HepG2 (cell line): ENCODE results near the gene RAD51C. TPM values are rescaled to one million over a fixed set of nuclear protein-coding genes. Genes with fewer than 3 reads are reported as not detected.

Experiments
- CERS6 ChIP-seq: sonication (generic); formaldehyde crosslinking; IDR thresholded peaks from 2 replicates; pipeline ENCODE4 v1.5.0; 2020; ENCODE audit warnings: missing genetic modification reagents
- DZIP1 ChIP-seq: sonication (generic); formaldehyde crosslinking; IDR thresholded peaks from 2 replicates; pipeline ENCODE4 v1.5.0; 2020; ENCODE audit warnings: mild to moderate bottlenecking, missing genetic modification reagents
- HMG20A ChIP-seq: IDR thresholded peaks from 2 replicates; pipeline ENCODE4 v1.6.1; 2016; ENCODE audit warnings: borderline replicate concordance
- MAFG ChIP-seq: sonication (generic); formaldehyde crosslinking; IDR thresholded peaks from 2 replicates; pipeline ENCODE4 v1.5.1; 2020; ENCODE audit warnings: mild to moderate bottlenecking, missing genetic modification reagents
- MAZ ChIP-seq, 2 experiments: sonication (generic) in 1 of 2; formaldehyde crosslinking in 1 of 2; IDR thresholded peaks; 2 replicates each; pipeline versions ENCODE4 v1.5.0 to v1.6.1; 2012 to 2020; ENCODE audit warnings: low read depth in 2 of 2, mild to moderate bottlenecking in 2 of 2, borderline replicate concordance in 1 of 2, improper control_type of control experiment in 1 of 2, low read length in 1 of 2, missing genetic modification reagents in 1 of 2, moderate library complexity in 1 of 2
- NFYB ChIP-seq: sonication (generic); formaldehyde crosslinking; IDR thresholded peaks from 2 replicates; pipeline ENCODE4 v1.4.0; 2020; ENCODE audit warnings: missing genetic modification reagents
- NONO ChIP-seq, 2 experiments: fragments of 450-650 bp in 1 of 2; sonication (generic) in 1 of 2; formaldehyde crosslinking in 1 of 2; IDR thresholded peaks in 1 of 2; conservative IDR thresholded peaks in 1 of 2; 2 replicates each; pipeline versions ENCODE4 v1.6.1 to v1.8.0; 2017 to 2022; ENCODE audit warnings: mild to moderate bottlenecking in 1 of 2, missing genetic modification reagents in 1 of 2, moderate library complexity in 1 of 2
- PHB2 ChIP-seq: fragments of 450-650 bp; IDR thresholded peaks from 2 replicates; pipeline ENCODE4 v1.6.1; 2018; ENCODE audit not compliant: partially characterized antibody
- RARG ChIP-seq: sonication (generic); formaldehyde crosslinking; IDR thresholded peaks from 2 replicates; pipeline ENCODE4 v1.4.0; 2020; ENCODE audit warnings: low read depth, mild to moderate bottlenecking, missing genetic modification reagents
- RORA ChIP-seq: sonication (generic); formaldehyde crosslinking; IDR thresholded peaks from 2 replicates; pipeline ENCODE4 v1.5.0; 2020; ENCODE audit warnings: mild to moderate bottlenecking, missing genetic modification reagents, moderate library complexity
- SMAD1 ChIP-seq: sonication (generic); formaldehyde crosslinking; IDR thresholded peaks from 2 replicates; pipeline ENCODE4 v1.4.0; 2020; ENCODE audit warnings: missing genetic modification reagents, low read depth, mild to moderate bottlenecking, borderline replicate concordance
- SP5 ChIP-seq: IDR thresholded peaks from 2 replicates; pipeline ENCODE4 v1.6.1; 2016; ENCODE audit warnings: low read depth, borderline replicate concordance
- SRY ChIP-seq: sonication (generic); formaldehyde crosslinking; IDR thresholded peaks from 2 replicates; pipeline ENCODE4 v1.8.0; 2022; ENCODE audit warnings: mild to moderate bottlenecking, missing genetic modification reagents
- TBP ChIP-seq: sonication (generic); formaldehyde crosslinking; IDR thresholded peaks from 2 replicates; pipeline ENCODE4 v1.5.0; 2020; ENCODE audit warnings: missing genetic modification reagents
- ZFP1 ChIP-seq: IDR thresholded peaks from 2 replicates; pipeline ENCODE4 v1.6.1; 2016
- ZMYM2 ChIP-seq: sonication (generic); formaldehyde crosslinking; IDR thresholded peaks from 2 replicates; pipeline ENCODE4 v1.8.0; 2022; ENCODE audit warnings: mild to moderate bottlenecking, missing genetic modification reagents
- ZNF17 ChIP-seq: sonication (generic); formaldehyde crosslinking; IDR thresholded peaks from 2 replicates; pipeline ENCODE4 v1.5.0; 2020; ENCODE audit warnings: mild to moderate bottlenecking, missing genetic modification reagents
- ZNF225 ChIP-seq: sonication (generic); formaldehyde crosslinking; IDR thresholded peaks from 2 replicates; pipeline ENCODE4 v1.4.0; 2020; ENCODE audit warnings: mild to moderate bottlenecking, missing genetic modification reagents
- ZNF260 ChIP-seq: sonication (generic); formaldehyde crosslinking; IDR thresholded peaks from 2 replicates; pipeline ENCODE4 v1.4.0; 2020; ENCODE audit warnings: missing genetic modification reagents, low read depth, mild to moderate bottlenecking, borderline replicate concordance
- ZNF276 ChIP-seq: sonication (generic); formaldehyde crosslinking; IDR thresholded peaks from 2 replicates; pipeline ENCODE4 v1.4.0; 2020; ENCODE audit warnings: mild to moderate bottlenecking, low read depth, missing genetic modification reagents
- ZNF34 ChIP-seq: sonication (generic); formaldehyde crosslinking; IDR thresholded peaks from 2 replicates; pipeline ENCODE4 v1.4.0; 2020; ENCODE audit warnings: mild to moderate bottlenecking, missing genetic modification reagents, borderline replicate concordance
- ZNF713 ChIP-seq: sonication (generic); formaldehyde crosslinking; IDR thresholded peaks from 2 replicates; pipeline ENCODE4 v1.4.0; 2020; ENCODE audit warnings: mild to moderate bottlenecking, missing genetic modification reagents
- ZNF777 ChIP-seq: sonication (generic); formaldehyde crosslinking; IDR thresholded peaks from 2 replicates; pipeline ENCODE4 v1.4.0; 2020; ENCODE audit warnings: missing genetic modification reagents
- ZNF879 ChIP-seq: sonication (generic); formaldehyde crosslinking; IDR thresholded peaks from 2 replicates; pipeline ENCODE4 v1.8.1; 2023; ENCODE audit warnings: missing genetic modification reagents
- polyA plus RNA-seq, 8 experiments: library from polyadenylated mRNA; depleted of rRNA in 3 of 8; stranded (reverse) in 7 of 8; unstranded in 1 of 8; fragments of >200 nt; fragmentation: Illumina TruSeq in 4 of 8; extraction: Trizol in 4 of 8; gene quantifications; 2 replicates each; pipeline versions ENCODE4 v1.2.1 to v1.2.3, GENCODE V29; 2011 to 2016; ENCODE audit warnings: low read depth in 4 of 8, missing spikeins in 1 of 8, mixed read lengths in 1 of 8; ENCODE audit not compliant: insufficient read depth in 1 of 8
- total RNA-seq, 5 experiments: library from RNA; depleted of rRNA; stranded (reverse); fragments of >200 nt; fragmentation: Illumina TruSeq; extraction: Trizol; gene quantifications; 2 replicates each; pipeline ENCODE4 v1.2.3, GENCODE V29; 2016; ENCODE audit warnings: low read depth in 1 of 5
- TF ChIP-seq, protein P1 (sequence below): sonication (generic); formaldehyde crosslinking; IDR thresholded peaks from 2 replicates; pipeline ENCODE4 v1.5.0; 2020; ENCODE audit warnings: missing genetic modification reagents

The RAD51C gene
- total and polyA plus RNA-seq, 2 of the 13 experiments (the other 11 are each of a cell fraction or from before 2014, with no cell fraction given) = 38.5 to 106 TPM

- TF ChIP-seq ZNF276 (CRISPR knock-in tag) (no peak), MAFG (CRISPR knock-in tag) (no peak), RARG (CRISPR knock-in tag) (no peak), ZNF225 (peak; percentile 80; the same call in 1 of the 2 replicates), NFYB (CRISPR knock-in tag) (no peak), TBP (CRISPR knock-in tag) (no peak), CERS6 (no peak), ZNF34 (no peak), DZIP1 (CRISPR knock-in tag) (0 out of 2 replicates have a peak, but pooled peaks have one; percentile 29), SRY (CRISPR knock-in tag) (no peak), ZNF17 (CRISPR knock-in tag) (no peak), PHB2 (no peak), ZMYM2 (CRISPR knock-in tag) (no peak), ZNF879 (CRISPR knock-in tag) (no peak), ZNF713 (CRISPR knock-in tag) (no peak), ZNF260 (no peak), HMG20A (CRISPR knock-in tag) (no peak), RORA (no peak), ZNF777 (CRISPR knock-in tag) (peak; percentile 94), ZFP1 (CRISPR knock-in tag) (no peak), NONO (IDR thresholded peaks at IDR 0.05) (no peak), NONO (CRISPR knock-in tag; conservative IDR thresholded peaks at IDR 0.05) (0 out of 2 replicates have a peak, but pooled peaks have one; percentile 39), SP5 (CRISPR knock-in tag) (no peak), SMAD1 (CRISPR knock-in tag) (no peak), MAZ (IDR thresholded peaks at IDR 0.05; ENCODE audit: borderline replicate concordance, low read depth, low read length) (no peak), MAZ (CRISPR knock-in tag; IDR thresholded peaks at IDR 0.05; ENCODE audit: low read depth) (no peak)
- TF ChIP-seq, protein P1, sequence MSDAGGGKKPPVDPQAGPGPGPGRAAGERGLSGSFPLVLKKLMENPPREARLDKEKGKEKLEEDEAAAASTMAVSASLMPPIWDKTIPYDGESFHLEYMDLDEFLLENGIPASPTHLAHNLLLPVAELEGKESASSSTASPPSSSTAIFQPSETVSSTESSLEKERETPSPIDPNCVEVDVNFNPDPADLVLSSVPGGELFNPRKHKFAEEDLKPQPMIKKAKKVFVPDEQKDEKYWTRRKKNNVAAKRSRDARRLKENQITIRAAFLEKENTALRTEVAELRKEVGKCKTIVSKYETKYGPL (CRISPR knock-in tag) = no peak
Observed at GRCh38 chr17:58755577-58756245, 63.3 kb downstream of the RAD51C start, which contains the start of gene PPM1E (continued).
